NCI-H524 (cell line): ENCODE results near the gene TCEAL7.

ENCODE experiments used
- DNase-seq, 2 experiments: peaks; one replicate each; lab custom pipeline; 2025; lab: John Stamatoyannopoulos, UW

Gene TCEAL7

DNA sequence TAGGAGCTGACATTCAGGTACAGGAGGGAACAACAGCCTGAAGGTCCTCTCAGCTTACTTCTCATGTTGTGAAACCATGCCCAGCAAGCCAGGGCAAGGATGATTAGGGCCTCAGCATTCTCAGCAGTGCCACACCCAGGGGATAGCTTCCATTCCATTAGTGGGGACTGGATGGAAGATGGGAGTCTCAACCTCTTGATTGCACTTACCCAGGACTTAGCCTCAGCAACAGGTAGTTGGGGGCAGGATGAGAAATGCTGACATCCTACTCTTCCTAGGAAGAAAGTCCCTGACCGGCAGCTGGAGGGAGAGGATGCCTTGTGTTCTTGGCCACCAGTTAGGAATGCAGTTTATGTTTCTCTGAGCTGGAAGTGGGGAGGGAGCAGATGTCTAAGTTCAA lies 37.5 kb downstream of the TCEAL7 start:
- DNase-seq: no peak

DNA sequence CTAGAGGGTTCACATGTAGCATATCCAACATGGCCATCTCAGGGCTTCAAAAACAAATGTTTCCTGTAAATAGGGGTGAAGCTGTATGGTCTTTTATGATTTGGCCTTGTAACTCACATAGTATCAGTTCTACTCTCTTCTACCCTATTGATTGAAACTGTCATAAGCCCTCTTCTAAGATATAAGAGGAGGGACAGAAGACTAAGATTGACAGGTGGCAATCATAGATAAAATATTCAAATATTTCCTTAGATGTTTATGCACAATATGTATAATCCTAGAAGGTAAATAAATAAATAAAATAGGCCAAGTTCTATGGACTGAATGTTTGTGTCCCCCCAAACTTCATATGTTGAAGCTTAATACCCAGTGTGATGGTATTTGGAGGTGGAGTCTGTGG lies 39.4 kb downstream of the TCEAL7 start:
- no peak for DNase-seq

DNA sequence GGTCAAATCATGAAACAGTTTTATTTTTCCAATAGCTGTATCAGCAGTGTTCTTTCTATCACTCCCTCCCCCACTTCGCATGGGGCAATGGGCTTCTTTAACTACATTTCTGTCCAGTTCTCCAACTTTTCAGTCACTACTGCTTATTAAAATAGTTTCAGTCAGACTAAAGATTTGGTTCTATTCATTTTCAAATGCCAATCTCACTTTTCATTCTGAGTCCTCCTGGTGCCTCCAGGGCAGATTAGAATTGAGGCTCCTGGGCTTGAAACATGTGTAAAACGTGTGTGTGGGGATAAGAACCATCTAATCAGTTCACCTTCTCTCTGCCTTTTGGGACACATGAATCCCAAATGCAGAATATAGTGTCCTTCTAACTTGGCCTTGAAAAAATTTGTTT lies 42.8 kb downstream of the TCEAL7 start:
- no peak for DNase-seq

DNA sequence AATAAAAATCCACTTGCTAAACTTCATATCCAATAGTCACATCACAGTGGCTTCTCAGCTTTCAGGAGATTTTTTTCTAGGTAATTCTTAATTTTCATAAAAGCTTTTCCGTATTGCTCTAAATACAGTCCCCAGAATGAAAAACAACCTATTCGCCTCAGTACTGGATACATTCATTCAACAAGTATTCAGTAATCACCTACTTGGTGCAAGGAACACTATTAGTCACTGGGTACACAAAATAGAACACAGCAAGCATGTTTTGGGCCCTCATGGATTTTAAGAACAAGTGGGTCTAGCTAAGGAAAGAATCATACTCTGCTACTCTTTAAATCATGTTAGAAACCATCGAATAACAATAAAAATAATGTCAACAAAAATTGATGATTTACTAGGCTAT lies 43.5 kb downstream of the TCEAL7 start:
- no peak for DNase-seq

DNA sequence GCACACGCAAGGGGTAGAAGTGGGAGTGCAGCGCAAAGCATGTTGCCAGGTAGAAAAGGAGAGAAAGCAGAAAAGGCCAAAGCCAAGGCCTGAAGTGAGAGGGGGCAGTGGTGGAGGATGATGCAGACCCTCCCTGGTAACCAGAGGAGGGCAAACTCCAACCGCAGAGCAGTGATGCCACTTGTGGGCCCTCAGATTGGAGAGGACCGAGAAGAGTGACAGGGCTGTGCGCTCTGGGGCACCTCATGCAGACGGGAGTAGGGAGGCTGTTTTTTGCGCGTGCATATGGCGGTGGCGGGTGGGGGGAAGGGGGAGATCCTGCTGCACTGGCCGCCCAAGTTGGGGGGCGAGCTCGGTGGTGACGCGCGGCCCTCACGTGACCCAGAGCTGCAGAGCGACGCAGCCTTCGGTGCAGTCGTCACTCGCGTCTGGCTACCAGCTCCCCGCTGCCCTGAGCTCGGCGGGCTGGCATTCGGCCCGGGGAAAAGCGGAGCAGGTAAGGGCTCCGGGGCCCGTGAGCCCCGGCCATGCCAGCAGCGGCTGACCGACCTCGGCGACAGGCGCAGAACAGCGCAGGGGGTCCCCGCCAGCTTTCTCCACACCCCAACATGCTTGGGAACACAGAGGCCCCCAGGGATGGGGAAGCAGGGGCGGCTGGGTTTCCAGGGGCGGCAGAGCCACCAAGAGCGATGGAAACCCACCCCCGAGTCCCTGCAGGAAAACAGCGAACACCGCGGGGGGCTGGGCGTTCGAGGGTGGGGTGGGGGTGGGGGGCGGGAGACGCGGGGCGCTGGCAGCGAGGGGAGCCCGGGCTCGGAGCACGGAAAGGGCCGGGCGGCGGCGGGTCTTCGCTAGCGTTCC lies 46.3 kb downstream of the TCEAL7 start, which contains the start of gene BEX3:
Gene BEX3, plus strand, starts transcription at position 421 of the 861 bp plus-strand sequence. CDS start 984 bp downstream, outside the sequence.
- DNase-seq: peak; percentile 62 to 83

DNA sequence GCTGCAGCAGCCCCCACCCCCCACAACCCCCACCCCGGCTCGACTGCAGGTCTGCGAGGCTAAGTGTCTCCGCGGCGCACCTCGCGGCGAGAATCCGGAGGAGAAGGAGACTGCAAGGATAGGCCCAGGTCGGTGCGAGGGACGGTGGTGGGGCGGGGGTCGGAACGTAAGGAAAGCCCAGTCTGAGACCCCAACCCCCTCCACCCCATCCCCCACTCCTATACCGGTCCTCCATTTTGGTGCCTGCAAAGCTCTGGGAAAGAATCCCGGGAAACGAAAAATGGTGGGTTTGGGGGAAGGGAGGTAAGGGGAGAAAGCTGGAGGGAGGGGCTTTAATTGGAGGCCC lies 46.9 kb downstream of the TCEAL7 start:
- peak; percentile 52 to 62 for DNase-seq

DNA sequence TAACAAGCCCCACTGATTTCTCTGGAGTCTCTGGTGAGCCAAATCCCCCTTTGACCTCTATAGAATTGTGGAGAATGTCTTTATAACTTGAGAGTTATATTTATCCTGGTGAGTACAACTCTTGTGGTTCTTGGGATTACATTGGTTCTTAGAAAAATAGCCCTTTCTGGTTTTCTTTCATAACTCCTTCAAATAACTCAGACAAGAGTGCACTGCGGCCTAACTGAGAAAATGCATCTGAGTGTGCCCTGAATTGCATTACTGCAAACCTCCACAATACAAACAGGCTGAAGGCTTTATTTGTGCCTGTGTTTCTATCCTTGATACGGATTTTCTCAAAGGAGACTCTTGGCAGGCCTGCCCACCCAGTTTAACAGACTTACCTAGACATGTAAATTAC lies 49.0 kb downstream of the TCEAL7 start:
- DNase-seq: peak in 1 of 2 experiments; percentile 10
